ENCODE results near the gene UFSP1. TPM values are rescaled to one million over a fixed set of nuclear protein-coding genes. Genes with fewer than 3 reads are reported as not detected.
"Not testable (repeated sequence)": the region's sequence is repeated elsewhere in the genome, so short reads cannot be mapped to it uniquely, and the experiment has no call there.

Gene UFSP1
- total RNA-seq, 1 donor from 2014 or later: 2.4 TPM

DNA sequence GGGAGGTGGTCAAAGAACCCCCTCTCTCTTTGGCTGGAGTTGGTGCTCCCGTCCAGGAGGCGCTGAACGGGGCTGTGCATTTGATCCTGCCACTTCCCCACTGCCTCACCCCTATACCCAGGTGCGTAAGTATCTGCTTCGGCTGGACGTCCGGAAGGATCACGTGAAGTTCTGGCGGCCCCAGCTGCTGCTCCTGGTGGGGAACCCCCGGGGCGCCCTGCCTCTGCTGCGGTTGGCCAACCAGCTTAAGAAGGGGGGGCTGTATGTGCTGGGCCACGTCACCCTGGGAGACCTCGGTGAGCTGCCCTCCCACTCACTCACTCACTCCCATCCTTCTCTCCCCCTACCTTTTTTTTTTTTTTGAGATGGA is 27.9 kb downstream of the UFSP1 start:
- no peak for DNase-seq (ENCODE audit: low spot score)
- no peak overlapping the region for H3K27ac Mint-ChIP-seq (ENCODE audit: unreplicated experiment)

GRCh38 chr7:100860702-100861615 is 28.6 kb downstream of the UFSP1 start:
- no peaks in the 10 kb centered on the region for H3K9me3 Mint-ChIP-seq (ENCODE audit: unreplicated experiment)
- peak overlapping the region; percentile 24 for H3K4me3 Mint-ChIP-seq (ENCODE audit: unreplicated experiment)
- TF ChIP-seq, protein P1, sequence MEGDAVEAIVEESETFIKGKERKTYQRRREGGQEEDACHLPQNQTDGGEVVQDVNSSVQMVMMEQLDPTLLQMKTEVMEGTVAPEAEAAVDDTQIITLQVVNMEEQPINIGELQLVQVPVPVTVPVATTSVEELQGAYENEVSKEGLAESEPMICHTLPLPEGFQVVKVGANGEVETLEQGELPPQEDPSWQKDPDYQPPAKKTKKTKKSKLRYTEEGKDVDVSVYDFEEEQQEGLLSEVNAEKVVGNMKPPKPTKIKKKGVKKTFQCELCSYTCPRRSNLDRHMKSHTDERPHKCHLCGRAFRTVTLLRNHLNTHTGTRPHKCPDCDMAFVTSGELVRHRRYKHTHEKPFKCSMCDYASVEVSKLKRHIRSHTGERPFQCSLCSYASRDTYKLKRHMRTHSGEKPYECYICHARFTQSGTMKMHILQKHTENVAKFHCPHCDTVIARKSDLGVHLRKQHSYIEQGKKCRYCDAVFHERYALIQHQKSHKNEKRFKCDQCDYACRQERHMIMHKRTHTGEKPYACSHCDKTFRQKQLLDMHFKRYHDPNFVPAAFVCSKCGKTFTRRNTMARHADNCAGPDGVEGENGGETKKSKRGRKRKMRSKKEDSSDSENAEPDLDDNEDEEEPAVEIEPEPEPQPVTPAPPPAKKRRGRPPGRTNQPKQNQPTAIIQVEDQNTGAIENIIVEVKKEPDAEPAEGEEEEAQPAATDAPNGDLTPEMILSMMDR (IDR thresholded peaks at IDR 0.05; ENCODE audit: unreplicated experiment): no peak
- H3K27me3 Mint-ChIP-seq (ENCODE audit: unreplicated experiment): peaks cover 9% of the 10 kb centered on the region
- no peaks in the 10 kb centered on the region for H3K4me1 Mint-ChIP-seq (ENCODE audit: unreplicated experiment)
- peaks cover 25% of the 10 kb centered on the region for H3K36me3 Mint-ChIP-seq (ENCODE audit: low read depth, unreplicated experiment)
- DNase-seq (ENCODE audit: low spot score): no peak
- H3K27ac Mint-ChIP-seq (ENCODE audit: unreplicated experiment): no peak overlapping the region

More for the DNA sequence above, 27.9 kb downstream of the UFSP1 start:
- Mint-ChIP-seq H3K9me3 (ENCODE audit: unreplicated experiment) (no peaks in the 10 kb centered on the region), H3K4me1 (ENCODE audit: unreplicated experiment) (no peaks in the 10 kb centered on the region), H3K27me3 (ENCODE audit: unreplicated experiment) (peaks cover 9% of the 10 kb centered on the region), H3K4me3 (ENCODE audit: unreplicated experiment) (no peak overlapping the region), H3K36me3 (ENCODE audit: low read depth, unreplicated experiment) (peaks cover 24% of the 10 kb centered on the region)
- TF ChIP-seq, protein P1 (IDR thresholded peaks at IDR 0.05; ENCODE audit: unreplicated experiment): no peak

DNA sequence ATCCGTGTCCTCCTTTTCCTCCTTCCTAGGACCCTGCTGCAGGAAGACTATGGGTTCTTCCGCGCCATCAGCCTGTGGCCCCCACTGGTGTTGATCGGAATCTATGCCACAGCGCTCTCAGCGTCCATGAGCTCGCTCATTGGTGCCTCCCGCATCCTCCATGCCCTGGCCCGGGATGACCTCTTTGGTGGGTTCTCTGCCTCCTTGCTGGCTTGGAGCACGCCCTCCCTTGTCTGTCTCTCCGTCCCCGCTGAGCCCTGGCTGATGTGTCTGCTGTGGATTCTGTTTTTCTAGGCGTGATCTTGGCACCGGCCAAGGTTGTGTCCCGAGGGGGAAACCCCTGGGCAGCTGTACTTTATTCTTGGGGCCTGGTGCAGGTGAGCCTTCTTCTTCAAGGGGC is 29.7 kb downstream of the UFSP1 start:
- TF ChIP-seq, protein P1 (IDR thresholded peaks at IDR 0.05; ENCODE audit: unreplicated experiment): no peak
- no peak for DNase-seq (ENCODE audit: low spot score)
- peaks cover 27% of the 10 kb centered on the region for H3K36me3 Mint-ChIP-seq (ENCODE audit: low read depth, unreplicated experiment)
- H3K27me3 Mint-ChIP-seq (ENCODE audit: unreplicated experiment): peaks cover 13% of the 10 kb centered on the region
- H3K4me3 Mint-ChIP-seq (ENCODE audit: unreplicated experiment): peak overlapping the region; percentile 4
- no peaks in the 10 kb centered on the region for H3K9me3 Mint-ChIP-seq (ENCODE audit: unreplicated experiment)
- H3K27ac Mint-ChIP-seq (ENCODE audit: unreplicated experiment): no peak overlapping the region
- peaks cover 4% of the 10 kb centered on the region for H3K4me1 Mint-ChIP-seq (ENCODE audit: unreplicated experiment)

- Mint-ChIP-seq H3K27me3 (ENCODE audit: unreplicated experiment) (peaks cover 12% of the 10 kb centered on the region), H3K27ac (ENCODE audit: unreplicated experiment) (no peak overlapping the region), H3K9me3 (ENCODE audit: unreplicated experiment) (no peaks in the 10 kb centered on the region), H3K4me1 (ENCODE audit: unreplicated experiment) (peaks cover 12% of the 10 kb centered on the region), H3K36me3 (ENCODE audit: low read depth, unreplicated experiment) (peaks cover 15% of the 10 kb centered on the region), H3K4me3 (ENCODE audit: unreplicated experiment) (no peak overlapping the region)
- DNase-seq (ENCODE audit: low spot score): no peak
- TF ChIP-seq, protein P1 (IDR thresholded peaks at IDR 0.05; ENCODE audit: unreplicated experiment): no peak
Observed at GRCh38 chr7:100856871-100857282, 32.6 kb downstream of the UFSP1 start.

GRCh38 chr7:100855515-100855914 is 34.0 kb downstream of the UFSP1 start:
- Mint-ChIP-seq H3K4me1 (ENCODE audit: unreplicated experiment) (peaks cover 16% of the 10 kb centered on the region), H3K4me3 (ENCODE audit: unreplicated experiment) (peak overlapping the region; percentile 54), H3K27ac (ENCODE audit: unreplicated experiment) (no peak overlapping the region), H3K36me3 (ENCODE audit: low read depth, unreplicated experiment) (peaks cover 10% of the 10 kb centered on the region), H3K27me3 (ENCODE audit: unreplicated experiment) (peaks cover 15% of the 10 kb centered on the region), H3K9me3 (ENCODE audit: unreplicated experiment) (no peaks in the 10 kb centered on the region)
- TF ChIP-seq, protein P1 (IDR thresholded peaks at IDR 0.05; ENCODE audit: unreplicated experiment): no peak
- DNase-seq (ENCODE audit: low spot score): no peak

DNA sequence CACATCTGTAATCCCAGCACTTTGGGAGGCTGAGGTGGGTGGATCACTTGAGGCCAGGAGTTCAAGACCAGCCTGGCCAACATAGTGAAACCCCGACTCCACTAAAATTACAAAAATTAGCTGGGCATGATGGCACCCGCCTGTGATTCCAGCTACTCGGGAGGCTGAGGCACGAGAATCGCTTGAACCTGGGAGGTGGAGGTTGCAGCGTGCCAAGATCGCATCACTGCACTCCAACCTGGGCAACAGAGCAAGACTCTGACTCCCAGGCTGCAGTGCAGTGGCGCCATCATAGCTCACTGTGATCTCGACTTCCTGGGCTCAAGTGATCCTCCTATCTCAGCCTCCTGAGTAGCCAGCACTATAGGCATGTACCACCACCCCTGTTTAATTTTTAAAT is 34.6 kb downstream of the UFSP1 start:
- H3K9me3 Mint-ChIP-seq (ENCODE audit: unreplicated experiment); H3K36me3 Mint-ChIP-seq (ENCODE audit: low read depth, unreplicated experiment); H3K27ac Mint-ChIP-seq (ENCODE audit: unreplicated experiment); H3K4me3 Mint-ChIP-seq (ENCODE audit: unreplicated experiment); DNase-seq (ENCODE audit: low spot score): not testable (repeated sequence)
- Mint-ChIP-seq H3K4me1 (ENCODE audit: unreplicated experiment) (peaks cover 16% of the 10 kb centered on the region), H3K27me3 (ENCODE audit: unreplicated experiment) (peaks cover 15% of the 10 kb centered on the region)
